Sigmoid colon (tissue), 4 donors: Measurements from ENCODE around the gene RUNX2.

Experiments used
- EP300 ChIP-seq, 4 donors: sonication (generic); formaldehyde crosslinking; IDR thresholded peaks; one replicate each; pipeline ENCODE4 v1.6.1; 2017; ENCODE audit warnings: antibody characterized with exemption in 4 of 4
- POLR2A ChIP-seq, 2 donors: fragments of 450-650 bp; IDR thresholded peaks; one replicate each; pipeline ENCODE4 v1.6.1; 2016; ENCODE audit warnings: antibody characterized with exemption in 2 of 2, mild to moderate bottlenecking in 2 of 2, moderate library complexity in 2 of 2
- POLR2AphosphoS5 ChIP-seq, 4 donors: sonication (generic); formaldehyde crosslinking; IDR thresholded peaks; one replicate each; pipeline ENCODE4 v1.6.1; 2017; ENCODE audit warnings: antibody characterized with exemption in 4 of 4
- TF ChIP-seq, protein P1 (sequence below), 4 experiments: fragments of 450-650 bp in 3 of 4; fragments of 200-600 bp in 1 of 4; IDR thresholded peaks; one replicate each; pipeline ENCODE4 v1.5.1; 2016 to 2019; ENCODE audit warnings: antibody characterized with exemption in 4 of 4, mild to moderate bottlenecking in 3 of 4, moderate library complexity in 2 of 4

DNA sequence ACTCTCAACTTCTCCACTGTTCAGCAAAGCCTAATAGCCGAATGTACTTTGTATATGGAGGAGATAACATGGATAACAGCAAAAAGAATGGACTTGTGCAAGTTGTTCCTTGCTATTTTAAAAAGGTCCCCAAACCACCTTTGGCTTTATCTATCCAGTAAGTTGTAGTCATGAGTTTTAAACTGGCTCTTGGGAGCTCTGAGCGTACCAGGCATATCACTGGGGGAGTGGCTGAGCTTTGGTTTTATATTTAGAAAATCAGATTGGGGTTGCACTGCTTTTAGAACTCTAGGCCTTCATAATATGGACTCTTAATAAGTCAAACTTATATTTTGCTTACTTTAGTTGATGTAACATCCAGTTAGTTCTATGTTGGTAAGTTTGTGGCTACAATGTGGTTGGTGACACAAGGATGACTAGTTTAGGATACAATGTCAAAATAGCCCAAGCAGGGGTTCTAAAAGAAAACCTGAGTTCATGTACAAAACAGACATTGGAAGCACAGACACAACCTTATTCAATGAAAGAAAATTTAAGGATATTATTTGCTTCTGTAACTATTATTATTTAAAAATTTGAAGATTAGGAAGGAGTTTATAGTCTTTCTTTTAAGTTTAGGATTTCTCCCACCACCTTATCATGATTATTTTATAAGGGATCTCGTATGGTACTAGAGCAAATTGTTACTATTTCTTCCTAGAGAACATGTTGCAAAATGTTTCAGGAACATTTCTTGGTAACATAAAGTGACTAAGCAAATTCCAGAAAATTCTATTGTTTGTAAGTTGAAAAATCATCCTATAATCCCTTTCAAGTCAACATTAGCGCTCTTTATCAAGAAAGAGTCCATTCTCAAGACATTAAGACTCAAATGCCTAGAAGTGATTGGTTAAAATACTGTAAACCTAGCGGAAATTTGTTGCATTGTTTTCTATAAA is 215.4 kb downstream of the RUNX2 start:
- TF ChIP-seq, protein P1, sequence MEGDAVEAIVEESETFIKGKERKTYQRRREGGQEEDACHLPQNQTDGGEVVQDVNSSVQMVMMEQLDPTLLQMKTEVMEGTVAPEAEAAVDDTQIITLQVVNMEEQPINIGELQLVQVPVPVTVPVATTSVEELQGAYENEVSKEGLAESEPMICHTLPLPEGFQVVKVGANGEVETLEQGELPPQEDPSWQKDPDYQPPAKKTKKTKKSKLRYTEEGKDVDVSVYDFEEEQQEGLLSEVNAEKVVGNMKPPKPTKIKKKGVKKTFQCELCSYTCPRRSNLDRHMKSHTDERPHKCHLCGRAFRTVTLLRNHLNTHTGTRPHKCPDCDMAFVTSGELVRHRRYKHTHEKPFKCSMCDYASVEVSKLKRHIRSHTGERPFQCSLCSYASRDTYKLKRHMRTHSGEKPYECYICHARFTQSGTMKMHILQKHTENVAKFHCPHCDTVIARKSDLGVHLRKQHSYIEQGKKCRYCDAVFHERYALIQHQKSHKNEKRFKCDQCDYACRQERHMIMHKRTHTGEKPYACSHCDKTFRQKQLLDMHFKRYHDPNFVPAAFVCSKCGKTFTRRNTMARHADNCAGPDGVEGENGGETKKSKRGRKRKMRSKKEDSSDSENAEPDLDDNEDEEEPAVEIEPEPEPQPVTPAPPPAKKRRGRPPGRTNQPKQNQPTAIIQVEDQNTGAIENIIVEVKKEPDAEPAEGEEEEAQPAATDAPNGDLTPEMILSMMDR (IDR thresholded peaks at IDR 0.05): no peak
- no peak for TF ChIP-seq EP300 (IDR thresholded peaks at IDR 0.05)
- TF ChIP-seq POLR2A (IDR thresholded peaks at IDR 0.05): no peak
- no peak for TF ChIP-seq POLR2AphosphoS5 (IDR thresholded peaks at IDR 0.05)
